Measurements from ENCODE around the gene RIC8B. TPM values are rescaled to one million over a fixed set of nuclear protein-coding genes. Genes with fewer than 3 reads are reported as not detected.

Gene RIC8B
- total and polyA plus RNA-seq, 2 donors = 5.8 to 10.2 TPM

- Histone ChIP-seq H3K27ac (ENCODE audit: low read depth in 1 of 2, low read length in 1 of 2) (no peak overlapping the region), H3K4me1 (ENCODE audit: control insufficient read depth in 2 of 2, insufficient read depth in 2 of 2, low read length in 2 of 2) (peaks cover 5 to 11% of the 10 kb centered on the region in 2 donors), H3K4me3 (ENCODE audit: low read length in 2 of 2) (no peak overlapping the region), H3K9me3 (ENCODE audit: control insufficient read depth in 2 of 2, insufficient read depth in 1 of 2, low read length in 1 of 2) (no peaks in the 10 kb centered on the region), H3K27me3 (ENCODE audit: control insufficient read depth in 2 of 2, insufficient read depth in 1 of 2, low read length in 1 of 2) (peaks cover 2 to 20% of the 10 kb centered on the region in 2 donors), H3K36me3 (ENCODE audit: control insufficient read depth in 2 of 2, insufficient read depth in 2 of 2, low read length in 1 of 2) (no peaks in the 10 kb centered on the region)
- peak in 1 of 9 donors; percentile 28 for DNase-seq (ENCODE audit: low read depth in 6 of 9, low spot score in 9 of 9)
- 60% methylated on average over 9 of the region's 9 CpGs for WGBS
These were observed 6.3 kb upstream of the RIC8B start for GRCh38 chr12:106767954-106768822.

- H3K27me3 ChIP-seq (ENCODE audit: control insufficient read depth in 2 of 2, insufficient read depth in 1 of 2, low read length in 1 of 2) = peaks cover 2 to 20% of the 10 kb centered on the region in 2 donors
- no peaks in the 10 kb centered on the region for H3K9me3 ChIP-seq (ENCODE audit: control insufficient read depth in 2 of 2, insufficient read depth in 1 of 2, low read length in 1 of 2)
- H3K4me3 ChIP-seq (ENCODE audit: low read length in 2 of 2) = no peak overlapping the region
- no peak overlapping the region for H3K27ac ChIP-seq (ENCODE audit: low read depth in 1 of 2, low read length in 1 of 2)
- DNase-seq (ENCODE audit: low read depth in 6 of 9, low spot score in 9 of 9) = no peak
- WGBS = 57% methylated on average over 5 of the region's 5 CpGs
- no peaks in the 10 kb centered on the region for H3K36me3 ChIP-seq (ENCODE audit: control insufficient read depth in 2 of 2, insufficient read depth in 2 of 2, low read length in 1 of 2)
- H3K4me1 ChIP-seq (ENCODE audit: control insufficient read depth in 2 of 2, insufficient read depth in 2 of 2, low read length in 2 of 2) = peaks cover 5 to 11% of the 10 kb centered on the region in 2 donors
These were observed 5.4 kb upstream of the RIC8B start for GRCh38 chr12:106769078-106769477.

GRCh38 chr12:106769546-106769945 lies 4.9 kb upstream of the RIC8B start:
- WGBS = 82% methylated on average over 6 of the region's 6 CpGs
- H3K4me3 ChIP-seq (ENCODE audit: low read length in 2 of 2) = no peak overlapping the region
- no peak for DNase-seq (ENCODE audit: low read depth in 6 of 9, low spot score in 9 of 9)

GRCh38 chr12:106771425-106771824 lies 3.1 kb upstream of the RIC8B start:
- Histone ChIP-seq H3K4me1 (ENCODE audit: control insufficient read depth in 2 of 2, insufficient read depth in 2 of 2, low read length in 2 of 2) (peaks cover 11 to 17% of the 10 kb centered on the region in 2 donors), H3K27ac (ENCODE audit: low read depth in 1 of 2, low read length in 1 of 2) (no peak overlapping the region), H3K36me3 (ENCODE audit: control insufficient read depth in 2 of 2, insufficient read depth in 2 of 2, low read length in 1 of 2) (no peaks in the 10 kb centered on the region), H3K27me3 (ENCODE audit: control insufficient read depth in 2 of 2, insufficient read depth in 1 of 2, low read length in 1 of 2) (peaks cover 2 to 17% of the 10 kb centered on the region in 2 donors), H3K4me3 (ENCODE audit: low read length in 2 of 2) (no peak overlapping the region), H3K9me3 (ENCODE audit: control insufficient read depth in 2 of 2, insufficient read depth in 1 of 2, low read length in 1 of 2) (peaks cover 0 to 3% of the 10 kb centered on the region in 2 donors)
- DNase-seq (ENCODE audit: low read depth in 6 of 9, low spot score in 9 of 9) = no peak

More at GRCh38 chr12:106769546-106769945, 4.9 kb upstream of the RIC8B start:
- Histone ChIP-seq H3K36me3 (ENCODE audit: control insufficient read depth in 2 of 2, insufficient read depth in 2 of 2, low read length in 1 of 2) (no peaks in the 10 kb centered on the region), H3K27me3 (ENCODE audit: control insufficient read depth in 2 of 2, insufficient read depth in 1 of 2, low read length in 1 of 2) (peaks cover 2 to 20% of the 10 kb centered on the region in 2 donors), H3K9me3 (ENCODE audit: control insufficient read depth in 2 of 2, insufficient read depth in 1 of 2, low read length in 1 of 2) (no peaks in the 10 kb centered on the region), H3K4me1 (ENCODE audit: control insufficient read depth in 2 of 2, insufficient read depth in 2 of 2, low read length in 2 of 2) (peaks cover 5 to 11% of the 10 kb centered on the region in 2 donors), H3K27ac (ENCODE audit: low read depth in 1 of 2, low read length in 1 of 2) (no peak overlapping the region)

GRCh38 chr12:106773286-106774004 lies 1.0 kb upstream of the RIC8B start:
- peak overlapping the region; percentile 64 to 97 for H3K4me3 ChIP-seq (ENCODE audit: low read length in 2 of 2)
- WGBS = 50% methylated on average over 25 of the region's 25 CpGs
- H3K27ac ChIP-seq (ENCODE audit: low read depth in 1 of 2, low read length in 1 of 2) = peak overlapping the region; percentile 44 to 93
- peaks cover 0 to 11% of the 10 kb centered on the region in 2 donors for H3K27me3 ChIP-seq (ENCODE audit: control insufficient read depth in 2 of 2, insufficient read depth in 1 of 2, low read length in 1 of 2)
- DNase-seq (ENCODE audit: low read depth in 6 of 9, low spot score in 9 of 9) = no peak
- peaks cover 0 to under 1% of the 10 kb centered on the region in 2 donors for H3K36me3 ChIP-seq (ENCODE audit: control insufficient read depth in 2 of 2, insufficient read depth in 2 of 2, low read length in 1 of 2)
- H3K4me1 ChIP-seq (ENCODE audit: control insufficient read depth in 2 of 2, insufficient read depth in 2 of 2, low read length in 2 of 2) = peaks cover 11 to 17% of the 10 kb centered on the region in 2 donors
- H3K9me3 ChIP-seq (ENCODE audit: control insufficient read depth in 2 of 2, insufficient read depth in 1 of 2, low read length in 1 of 2) = peaks cover 0 to 3% of the 10 kb centered on the region in 2 donors

GRCh38 chr12:106774808-106775524 lies 484 bp downstream of the RIC8B start:
- peaks cover 0 to 3% of the 10 kb centered on the region in 2 donors for H3K9me3 ChIP-seq (ENCODE audit: control insufficient read depth in 2 of 2, insufficient read depth in 1 of 2, low read length in 1 of 2)
- no peaks in the 10 kb centered on the region for H3K27me3 ChIP-seq (ENCODE audit: control insufficient read depth in 2 of 2, insufficient read depth in 1 of 2, low read length in 1 of 2)
- DNase-seq (ENCODE audit: low read depth in 6 of 9, low spot score in 9 of 9) = peak in 4 of 9 donors; percentile 25 to 60 (median 34)
- 8% methylated on average over 29 of the region's 29 CpGs for WGBS
- peak overlapping the region; percentile 64 to 97 for H3K4me3 ChIP-seq (ENCODE audit: low read length in 2 of 2)
- peaks cover 0 to 7% of the 10 kb centered on the region in 2 donors for H3K36me3 ChIP-seq (ENCODE audit: control insufficient read depth in 2 of 2, insufficient read depth in 2 of 2, low read length in 1 of 2)
- H3K27ac ChIP-seq (ENCODE audit: low read depth in 1 of 2, low read length in 1 of 2) = peak overlapping the region; percentile 85 to 93
- H3K4me1 ChIP-seq (ENCODE audit: control insufficient read depth in 2 of 2, insufficient read depth in 2 of 2, low read length in 2 of 2) = peaks cover 11% of the 10 kb centered on the region in 2 donors

- no peak overlapping the region for H3K4me3 ChIP-seq (ENCODE audit: low read length in 2 of 2)
- no peak for DNase-seq (ENCODE audit: low read depth in 6 of 9, low spot score in 9 of 9)
- no peak overlapping the region for H3K27ac ChIP-seq (ENCODE audit: low read depth in 1 of 2, low read length in 1 of 2)
- no peaks in the 10 kb centered on the region for H3K27me3 ChIP-seq (ENCODE audit: control insufficient read depth in 2 of 2, insufficient read depth in 1 of 2, low read length in 1 of 2)
- peaks cover 0 to 3% of the 10 kb centered on the region in 2 donors for H3K9me3 ChIP-seq (ENCODE audit: control insufficient read depth in 2 of 2, insufficient read depth in 1 of 2, low read length in 1 of 2)
- 95% methylated on average over 5 of the region's 5 CpGs for WGBS
- H3K4me1 ChIP-seq (ENCODE audit: control insufficient read depth in 2 of 2, insufficient read depth in 2 of 2, low read length in 2 of 2) = peaks cover 11% of the 10 kb centered on the region in 2 donors
- H3K36me3 ChIP-seq (ENCODE audit: control insufficient read depth in 2 of 2, insufficient read depth in 2 of 2, low read length in 1 of 2) = peaks cover 0 to 8% of the 10 kb centered on the region in 2 donors
These were observed 2.4 kb downstream of the RIC8B start for GRCh38 chr12:106776897-106777296.

GRCh38 chr12:106780010-106780631 lies 5.6 kb downstream of the RIC8B start:
- no peak for DNase-seq (ENCODE audit: low read depth in 6 of 9, low spot score in 9 of 9)
- WGBS = 96% methylated on average over 3 of the region's 3 CpGs
- peaks cover 9 to 11% of the 10 kb centered on the region in 2 donors for H3K4me1 ChIP-seq (ENCODE audit: control insufficient read depth in 2 of 2, insufficient read depth in 2 of 2, low read length in 2 of 2)
- no peak overlapping the region for H3K27ac ChIP-seq (ENCODE audit: low read depth in 1 of 2, low read length in 1 of 2)
- no peak overlapping the region for H3K4me3 ChIP-seq (ENCODE audit: low read length in 2 of 2)
- no peaks in the 10 kb centered on the region for H3K27me3 ChIP-seq (ENCODE audit: control insufficient read depth in 2 of 2, insufficient read depth in 1 of 2, low read length in 1 of 2)
- H3K9me3 ChIP-seq (ENCODE audit: control insufficient read depth in 2 of 2, insufficient read depth in 1 of 2, low read length in 1 of 2) = no peaks in the 10 kb centered on the region
- H3K36me3 ChIP-seq (ENCODE audit: control insufficient read depth in 2 of 2, insufficient read depth in 2 of 2, low read length in 1 of 2) = peaks cover 4 to 22% of the 10 kb centered on the region in 2 donors

Measured in thymus (tissue), 11 donors.